Dedifferentiated amniotic fluid mesenchymal stem cell (primary cell): Measurements from ENCODE around the gene SCAPER.

ENCODE experiments used
- DNase-seq: peaks from one replicate; pipeline ENCODE4 v3.0.0-alpha.2; 2016; ENCODE audit errors: extremely low spot score

The SCAPER gene, protein sequence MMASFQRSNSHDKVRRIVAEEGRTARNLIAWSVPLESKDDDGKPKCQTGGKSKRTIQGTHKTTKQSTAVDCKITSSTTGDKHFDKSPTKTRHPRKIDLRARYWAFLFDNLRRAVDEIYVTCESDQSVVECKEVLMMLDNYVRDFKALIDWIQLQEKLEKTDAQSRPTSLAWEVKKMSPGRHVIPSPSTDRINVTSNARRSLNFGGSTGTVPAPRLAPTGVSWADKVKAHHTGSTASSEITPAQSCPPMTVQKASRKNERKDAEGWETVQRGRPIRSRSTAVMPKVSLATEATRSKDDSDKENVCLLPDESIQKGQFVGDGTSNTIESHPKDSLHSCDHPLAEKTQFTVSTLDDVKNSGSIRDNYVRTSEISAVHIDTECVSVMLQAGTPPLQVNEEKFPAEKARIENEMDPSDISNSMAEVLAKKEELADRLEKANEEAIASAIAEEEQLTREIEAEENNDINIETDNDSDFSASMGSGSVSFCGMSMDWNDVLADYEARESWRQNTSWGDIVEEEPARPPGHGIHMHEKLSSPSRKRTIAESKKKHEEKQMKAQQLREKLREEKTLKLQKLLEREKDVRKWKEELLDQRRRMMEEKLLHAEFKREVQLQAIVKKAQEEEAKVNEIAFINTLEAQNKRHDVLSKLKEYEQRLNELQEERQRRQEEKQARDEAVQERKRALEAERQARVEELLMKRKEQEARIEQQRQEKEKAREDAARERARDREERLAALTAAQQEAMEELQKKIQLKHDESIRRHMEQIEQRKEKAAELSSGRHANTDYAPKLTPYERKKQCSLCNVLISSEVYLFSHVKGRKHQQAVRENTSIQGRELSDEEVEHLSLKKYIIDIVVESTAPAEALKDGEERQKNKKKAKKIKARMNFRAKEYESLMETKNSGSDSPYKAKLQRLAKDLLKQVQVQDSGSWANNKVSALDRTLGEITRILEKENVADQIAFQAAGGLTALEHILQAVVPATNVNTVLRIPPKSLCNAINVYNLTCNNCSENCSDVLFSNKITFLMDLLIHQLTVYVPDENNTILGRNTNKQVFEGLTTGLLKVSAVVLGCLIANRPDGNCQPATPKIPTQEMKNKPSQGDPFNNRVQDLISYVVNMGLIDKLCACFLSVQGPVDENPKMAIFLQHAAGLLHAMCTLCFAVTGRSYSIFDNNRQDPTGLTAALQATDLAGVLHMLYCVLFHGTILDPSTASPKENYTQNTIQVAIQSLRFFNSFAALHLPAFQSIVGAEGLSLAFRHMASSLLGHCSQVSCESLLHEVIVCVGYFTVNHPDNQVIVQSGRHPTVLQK (N-terminal part only)

GRCh38 chr15:76905013-76905839 is at the start of gene SCAPER:
SCAPER (minus strand) TSS chr15:76905340; CDS start chr15:76883817, 21,523 bp downstream.
- DNase-seq, result peak; percentile 66

DNA sequence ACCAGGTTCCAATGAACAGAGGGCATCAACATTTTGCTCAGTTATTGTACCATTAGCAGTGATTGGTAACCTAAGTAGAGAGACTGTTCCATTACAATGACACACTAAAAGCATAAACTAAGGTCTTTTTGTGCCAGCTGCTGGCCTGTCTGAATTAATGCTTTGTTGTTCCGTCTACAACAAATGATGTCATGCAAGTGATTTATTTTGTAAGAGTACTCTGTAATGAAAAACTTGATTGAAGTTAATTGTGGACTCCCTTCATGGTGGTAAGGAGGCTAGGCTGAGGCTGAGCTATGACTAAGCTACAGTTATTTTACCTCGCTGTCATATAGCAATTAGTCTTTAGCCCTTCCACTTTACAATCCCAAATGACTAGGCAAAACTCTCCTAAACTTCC is 49.6 kb upstream of the SCAPER start:
- DNase-seq, result no peak

- no peak for DNase-seq
Measured at GRCh38 chr15:76953913-76954312, 48.8 kb upstream of the SCAPER start.

DNA sequence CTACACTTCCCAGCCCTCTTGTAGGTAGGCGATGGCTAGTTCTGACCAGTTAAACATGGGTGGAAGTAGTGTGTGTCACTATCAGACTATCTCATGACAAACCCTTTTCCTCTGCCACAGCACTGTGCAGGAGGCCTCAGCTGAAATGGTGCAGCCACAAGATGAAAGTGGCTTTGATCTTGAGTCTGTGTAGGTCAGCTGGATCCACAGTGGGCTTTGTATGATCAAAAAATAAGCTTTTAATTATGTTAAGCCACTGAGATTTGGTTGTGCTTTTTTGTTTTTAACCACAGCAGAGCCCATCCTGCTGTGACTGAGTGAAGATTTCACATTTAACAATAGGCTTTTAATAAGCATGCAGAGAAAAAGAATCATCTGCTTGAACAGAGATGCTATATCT is 46.1 kb upstream of the SCAPER start:
- no peak for DNase-seq

GRCh38 chr15:76947454-76947853 is 42.3 kb upstream of the SCAPER start:
- no peak for DNase-seq

DNA sequence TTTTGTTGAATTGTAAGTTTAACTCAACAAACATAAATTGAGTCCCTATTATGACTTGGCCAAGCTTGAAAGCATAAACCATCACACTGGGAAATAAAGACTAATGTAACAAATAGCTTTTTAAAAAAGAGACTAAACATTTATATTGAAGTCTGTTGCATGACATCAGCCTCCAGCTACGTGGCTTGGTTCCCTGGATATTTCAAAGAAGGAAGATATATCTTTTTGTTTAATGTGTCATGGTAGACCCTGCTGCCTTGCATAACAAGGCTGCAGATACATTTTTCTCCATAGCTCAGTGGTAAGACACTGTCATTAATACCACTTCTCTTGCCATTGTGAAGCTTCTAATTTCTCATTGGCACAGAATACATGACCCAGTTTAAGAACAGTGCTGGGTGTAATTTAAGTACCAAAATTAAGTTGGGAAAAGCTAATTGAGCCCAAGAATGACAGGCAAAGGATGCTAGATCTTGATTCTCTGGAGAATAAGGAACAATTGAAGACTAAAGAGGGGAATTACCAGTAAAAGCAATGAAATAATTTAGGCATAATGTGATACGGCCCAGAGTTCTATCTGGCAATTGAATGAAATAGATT is 40.5 kb upstream of the SCAPER start:
- no peak for DNase-seq

- DNase-seq, result no peak
Measured at GRCh38 chr15:76942331-76942730, 37.2 kb upstream of the SCAPER start.

DNA sequence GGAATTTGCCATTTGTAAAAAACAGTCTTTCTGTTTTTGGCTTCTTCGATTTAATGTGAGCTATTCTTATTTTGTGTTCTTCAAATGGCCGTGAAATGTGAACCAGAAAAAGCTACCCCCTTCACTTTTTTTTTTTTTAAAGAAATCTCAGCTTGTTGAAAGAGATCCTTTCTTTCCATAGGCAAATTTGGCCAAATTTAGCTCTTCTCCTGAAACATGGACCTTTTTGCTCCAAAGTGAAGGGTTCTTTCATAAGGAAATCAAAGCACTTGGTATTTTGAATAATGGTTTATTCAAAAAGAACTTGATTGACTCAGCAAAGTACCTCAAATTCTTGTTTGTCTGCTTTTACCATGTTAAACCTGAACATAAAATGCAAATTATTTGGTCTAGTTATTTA is 36.5 kb upstream of the SCAPER start:
- no peak for DNase-seq

DNA sequence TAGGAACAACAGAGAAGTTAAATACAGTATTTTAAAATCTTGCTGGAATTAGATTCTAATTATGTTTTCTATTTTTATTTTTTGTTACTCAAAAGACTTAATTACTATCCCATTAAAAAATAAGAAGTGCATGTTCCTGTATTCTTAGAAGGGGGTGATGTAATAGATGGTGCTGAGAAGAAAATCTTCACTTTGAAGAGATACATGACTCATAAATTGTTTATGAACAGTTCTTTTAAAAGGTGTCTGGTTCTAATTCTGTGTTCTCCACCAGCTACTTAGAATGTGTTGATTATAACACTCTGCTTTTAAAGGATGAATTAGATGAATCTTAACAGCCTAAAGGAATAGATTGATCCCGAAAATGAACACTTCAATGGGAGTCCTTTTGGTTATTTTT is 34.6 kb upstream of the SCAPER start:
- DNase-seq, result no peak

GRCh38 chr15:76938752-76939151 is 33.6 kb upstream of the SCAPER start:
- DNase-seq, result no peak

DNA sequence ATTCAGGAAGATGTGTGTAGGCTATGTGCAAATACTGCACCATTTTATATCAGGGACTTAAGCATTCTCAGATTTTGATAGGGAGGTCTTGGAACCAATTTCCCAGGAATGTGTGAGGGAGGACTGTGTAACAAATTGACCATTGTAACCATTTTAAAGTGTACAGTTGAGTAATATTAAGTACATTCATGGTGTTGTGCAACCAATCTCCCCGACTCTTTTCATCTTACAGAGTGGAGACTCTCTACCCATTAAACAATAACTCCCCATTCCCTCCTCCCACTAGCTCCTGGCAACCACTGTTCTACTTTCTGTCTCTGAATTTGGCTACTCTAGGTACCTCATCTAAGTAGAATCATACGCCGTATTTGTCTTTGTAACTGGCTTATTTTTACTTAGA is 31.5 kb upstream of the SCAPER start:
- no peak for DNase-seq

DNA sequence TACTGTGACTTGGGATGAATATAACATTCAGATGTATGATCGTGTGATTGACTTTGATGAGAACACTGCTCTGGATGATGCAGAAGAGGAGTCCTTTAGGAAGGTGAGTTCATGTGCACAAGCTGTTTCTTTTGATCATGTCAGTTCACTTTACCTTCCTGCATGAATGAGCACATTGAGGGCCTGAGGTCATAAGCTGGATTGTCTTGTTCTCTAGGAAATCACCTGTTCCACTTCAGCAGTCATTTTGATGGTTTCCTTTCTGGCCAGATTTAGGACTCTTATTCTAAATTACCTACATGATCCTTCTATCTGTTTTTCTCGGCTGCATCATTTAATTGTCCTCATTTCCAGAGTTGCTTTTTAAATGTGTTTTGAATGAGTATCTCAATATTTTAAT is 30.5 kb upstream of the SCAPER start:
- DNase-seq, result no peak

DNA sequence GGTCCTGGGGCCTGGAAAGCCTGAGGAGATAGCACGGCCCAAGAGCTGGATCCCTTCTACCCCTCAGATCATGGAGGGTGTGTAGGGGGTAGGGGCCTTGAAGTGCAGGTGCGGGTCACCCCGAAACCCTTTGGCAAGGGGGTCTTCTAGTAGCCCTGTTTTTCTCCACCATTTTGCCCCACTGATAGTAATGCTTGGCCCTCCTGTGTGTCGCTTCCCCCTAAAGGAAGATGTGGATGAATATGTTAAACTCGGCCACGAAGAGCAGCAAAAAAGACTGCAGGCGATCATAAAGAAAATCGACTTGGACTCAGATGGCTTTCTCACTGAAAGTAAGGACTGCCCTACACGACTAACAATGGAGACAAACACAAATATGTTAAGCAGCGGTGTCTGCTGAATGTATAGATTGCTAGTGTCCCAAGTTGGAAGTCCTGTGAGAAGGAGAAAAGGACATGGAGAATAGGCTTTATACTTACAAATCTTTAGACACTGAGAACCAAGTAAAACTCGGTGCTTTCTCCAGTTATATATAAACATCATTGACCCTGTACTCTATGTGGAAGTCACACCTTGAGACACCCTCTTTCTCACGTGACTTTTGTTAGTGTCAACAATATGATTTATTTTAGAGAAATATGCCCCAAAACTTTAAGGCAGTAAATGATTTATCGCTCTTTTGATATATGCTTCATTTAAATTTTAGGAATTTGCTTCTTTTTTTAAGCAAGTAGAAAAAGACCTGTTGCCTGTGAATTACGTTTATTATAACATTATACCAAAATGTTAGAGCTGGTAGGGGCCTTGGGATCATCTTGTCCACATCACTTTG is 27.2 kb upstream of the SCAPER start:
- DNase-seq, result no peak

- peak; percentile 92 for DNase-seq
Measured at GRCh38 chr15:76931397-76932134, 26.4 kb upstream of the SCAPER start, which contains the start of gene RCN2. RCN2 (plus strand) TSS chr15:76931749; CDS start chr15:76931842, 93 bp downstream.

GRCh38 chr15:76930831-76931396 is 25.8 kb upstream of the SCAPER start:
- DNase-seq, result no peak

DNA sequence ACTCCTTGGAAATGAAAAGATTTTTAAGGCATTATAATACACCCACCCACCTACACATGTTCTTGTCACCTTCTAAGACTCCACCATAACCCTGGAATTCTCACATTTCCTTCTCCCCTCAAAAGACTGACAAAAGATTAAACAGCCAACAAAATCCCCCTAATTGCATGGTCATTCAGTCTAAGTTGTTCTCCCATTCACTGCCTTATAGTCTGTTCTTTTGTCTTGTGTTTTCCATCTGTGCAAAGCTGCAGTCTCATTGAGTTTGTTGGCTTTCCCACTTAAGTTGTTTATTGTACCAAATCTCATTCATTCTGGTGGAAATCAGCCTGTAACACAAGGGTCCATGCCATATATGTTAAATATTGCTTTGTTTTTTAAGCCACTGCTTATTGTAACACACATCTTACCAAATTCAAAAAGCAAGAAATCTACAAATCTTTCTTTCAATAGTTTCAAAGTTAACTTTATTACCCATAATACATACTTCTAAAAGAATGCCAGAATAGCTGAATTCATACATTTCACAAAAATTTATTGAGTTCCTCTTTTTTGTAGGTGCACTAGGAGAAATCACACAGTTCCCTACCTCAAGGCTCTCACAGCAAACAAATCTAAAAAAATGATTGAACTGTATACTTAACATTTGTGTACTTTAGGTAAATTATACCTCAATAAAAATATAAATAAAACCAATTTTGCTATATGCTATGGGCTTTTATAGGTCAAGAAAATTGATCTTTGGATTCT is 24.0 kb upstream of the SCAPER start:
- no peak for DNase-seq

DNA sequence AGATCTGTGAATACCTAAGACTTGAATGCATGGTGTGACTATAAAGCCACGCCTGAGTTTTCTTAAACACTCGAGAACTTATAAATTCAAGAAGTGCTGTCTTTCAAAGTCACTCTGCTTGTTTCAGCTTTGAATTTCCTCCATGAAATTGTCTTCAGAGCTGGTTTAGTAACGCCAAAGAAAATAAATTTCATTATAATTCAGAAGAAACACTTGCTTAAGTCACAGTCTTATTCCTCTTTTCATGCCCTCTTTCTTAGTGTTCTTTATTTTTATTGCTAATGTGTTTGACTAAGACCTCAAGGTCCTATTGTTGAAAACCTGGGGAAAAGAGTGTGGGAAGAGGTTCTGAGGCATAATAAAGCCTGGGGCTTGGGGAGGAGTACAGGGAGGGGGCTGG is 23.1 kb upstream of the SCAPER start:
- DNase-seq, result no peak

DNA sequence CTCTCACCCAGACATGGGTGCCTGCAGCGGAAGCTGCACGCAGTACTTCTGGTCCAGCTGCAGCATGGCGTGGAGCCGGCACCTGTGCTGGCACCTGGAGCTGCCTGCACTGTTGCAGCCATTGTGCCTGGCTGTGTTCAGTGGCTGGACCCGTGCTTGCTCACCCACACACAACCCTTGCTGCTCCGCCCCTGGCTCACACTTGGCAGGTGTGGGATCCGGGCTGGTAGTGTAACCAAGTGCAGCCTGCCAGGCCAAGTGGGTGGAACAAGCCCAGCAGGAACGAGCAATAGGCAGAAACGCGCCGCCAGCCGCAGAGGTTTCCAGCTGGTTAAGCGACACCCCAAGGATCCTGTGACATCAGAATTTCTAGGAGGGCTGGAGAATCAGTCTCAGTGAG is 11.2 kb upstream of the SCAPER start:
- DNase-seq, result no peak
